GM18861 (cell line): Measurements from ENCODE around the gene ADK.
"Not testable (repeated sequence)": the region's sequence is repeated elsewhere in the genome, so short reads cannot be mapped to it uniquely, and the experiment has no call there.

Experiments used
- ATAC-seq: cut with Tn5 transposase; IDR thresholded peaks from one replicate; pipeline ENCODE4 v1.9.1; 2021; ENCODE audit not compliant: unreplicated experiment

ADK gene

GRCh38 chr10:74529205-74529604 is 378.2 kb downstream of the ADK start:
- no peak for ATAC-seq

- no peak for ATAC-seq
These were observed 380.0 kb downstream of the ADK start for GRCh38 chr10:74530981-74531380.

GRCh38 chr10:74539317-74539716 is 388.3 kb downstream of the ADK start:
- no peak for ATAC-seq

DNA sequence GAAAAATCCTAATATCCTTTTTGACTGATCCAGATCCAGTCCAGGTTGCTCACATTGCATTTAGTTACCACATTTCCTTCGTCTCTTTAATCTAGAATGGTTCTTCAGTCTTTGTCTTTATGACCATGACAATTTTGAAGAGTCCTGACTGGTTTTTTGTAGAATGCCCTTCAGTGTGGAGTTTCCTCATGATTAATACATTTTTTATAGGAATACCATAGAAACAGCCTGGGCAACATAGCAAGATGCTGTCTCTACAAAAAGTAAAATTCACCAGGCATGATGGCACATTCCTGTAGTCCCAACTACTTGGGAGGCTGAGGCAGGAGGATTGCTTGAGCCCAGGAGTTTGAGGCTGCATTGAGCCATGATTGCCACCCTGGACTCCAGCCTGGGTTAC is 390.4 kb downstream of the ADK start:
- no peak for ATAC-seq

DNA sequence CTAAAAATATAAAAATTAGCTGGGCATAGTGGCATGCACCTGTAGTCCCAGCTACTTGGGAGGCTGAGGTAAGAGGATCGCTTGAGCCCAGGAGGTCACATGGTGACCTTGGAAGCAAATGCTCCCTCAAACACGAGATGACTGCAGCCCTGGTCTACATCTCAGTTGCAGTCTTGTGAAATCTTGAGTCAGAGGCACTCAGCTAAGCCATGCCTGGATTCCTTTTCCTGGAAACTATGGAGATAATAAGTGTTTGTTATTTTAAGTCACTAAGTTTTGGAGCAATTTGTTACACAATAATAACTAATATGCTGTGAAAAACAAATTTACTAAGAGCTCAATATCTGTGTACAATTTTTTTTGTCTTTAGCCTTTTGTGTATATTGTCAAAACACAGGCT is 391.1 kb downstream of the ADK start:
- no peak for ATAC-seq

DNA sequence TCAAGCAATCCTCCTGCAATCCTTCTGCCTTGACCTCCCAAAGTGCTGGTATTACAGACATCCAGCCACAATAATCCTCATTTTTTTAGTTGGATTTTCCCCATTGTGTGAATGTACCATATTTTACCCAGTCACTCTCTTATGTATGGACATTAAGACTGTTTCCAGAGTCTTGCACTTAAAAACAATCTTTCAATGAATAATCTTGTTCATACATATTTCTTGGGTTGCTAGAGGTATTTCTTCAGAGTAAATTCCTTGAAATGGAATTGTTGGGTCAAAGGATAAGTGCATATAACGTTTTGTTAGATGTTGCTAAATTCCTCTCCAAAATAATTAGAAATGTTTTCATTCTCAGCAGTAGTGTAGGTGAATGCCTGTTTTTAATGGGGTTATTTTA is 392.3 kb downstream of the ADK start:
- ATAC-seq: no peak

DNA sequence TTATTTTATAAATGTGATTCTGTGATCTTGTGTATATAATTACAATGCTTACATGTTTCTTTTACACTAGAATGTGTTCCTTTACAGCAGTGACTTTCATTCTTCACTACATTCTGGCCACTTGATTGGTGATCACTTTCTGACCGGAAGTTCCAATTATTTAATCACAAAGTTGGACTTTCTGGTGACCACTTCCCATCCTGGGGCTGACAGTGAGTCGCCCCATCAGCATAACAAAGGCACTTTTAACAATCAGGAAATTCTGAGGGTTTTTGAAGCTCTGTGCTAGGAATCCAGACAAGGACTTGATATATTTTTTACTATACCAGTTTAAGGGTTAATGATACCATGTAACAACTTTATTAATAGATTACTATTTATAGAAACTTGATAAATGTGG is 393.1 kb downstream of the ADK start:
- ATAC-seq: no peak

GRCh38 chr10:74548676-74549075 is 397.7 kb downstream of the ADK start:
- ATAC-seq: no peak

- ATAC-seq: no peak
These were observed 405.2 kb downstream of the ADK start for GRCh38 chr10:74556072-74556705.

DNA sequence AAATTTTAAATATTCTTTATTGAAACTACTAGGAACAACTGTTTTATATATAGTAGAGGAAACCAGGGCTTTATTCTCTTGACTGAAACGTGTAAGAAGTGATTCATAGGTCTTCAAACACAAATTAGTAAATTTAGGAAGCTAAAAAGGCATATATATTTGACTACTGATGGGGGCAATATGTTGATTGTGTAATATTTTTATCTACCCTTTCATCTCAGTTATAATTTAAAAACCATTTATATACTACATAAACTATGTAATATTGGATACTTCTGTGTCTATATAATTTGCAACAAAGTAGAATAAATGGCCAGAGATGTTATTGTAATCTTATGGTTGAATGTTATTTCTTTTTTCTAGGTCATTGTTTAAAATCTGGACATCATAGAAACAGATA is 406.1 kb downstream of the ADK start:
- no peak for ATAC-seq

GRCh38 chr10:74558403-74558802 is 407.4 kb downstream of the ADK start:
- no peak for ATAC-seq

- ATAC-seq: no peak
These were observed 407.9 kb downstream of the ADK start for GRCh38 chr10:74558897-74559296.

DNA sequence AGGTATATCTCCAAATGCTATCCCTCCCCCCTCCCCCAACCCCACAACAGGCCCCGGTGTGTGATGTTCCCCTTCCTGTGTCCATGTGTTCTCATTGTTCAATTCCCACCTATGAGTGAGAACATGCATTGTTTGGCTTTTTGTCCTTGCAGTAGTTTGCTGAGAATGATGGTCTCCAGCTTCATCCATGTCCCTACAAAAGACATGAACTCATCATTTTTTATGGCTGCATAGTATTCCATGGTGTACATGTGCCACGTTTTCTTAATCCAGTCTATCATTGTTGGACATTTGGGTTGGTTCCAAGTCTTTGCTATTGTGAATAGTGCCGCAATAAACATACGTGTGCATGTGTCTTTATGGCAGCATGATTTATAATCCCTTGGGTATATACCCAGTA is 417.9 kb downstream of the ADK start:
- ATAC-seq: not testable (repeated sequence)

DNA sequence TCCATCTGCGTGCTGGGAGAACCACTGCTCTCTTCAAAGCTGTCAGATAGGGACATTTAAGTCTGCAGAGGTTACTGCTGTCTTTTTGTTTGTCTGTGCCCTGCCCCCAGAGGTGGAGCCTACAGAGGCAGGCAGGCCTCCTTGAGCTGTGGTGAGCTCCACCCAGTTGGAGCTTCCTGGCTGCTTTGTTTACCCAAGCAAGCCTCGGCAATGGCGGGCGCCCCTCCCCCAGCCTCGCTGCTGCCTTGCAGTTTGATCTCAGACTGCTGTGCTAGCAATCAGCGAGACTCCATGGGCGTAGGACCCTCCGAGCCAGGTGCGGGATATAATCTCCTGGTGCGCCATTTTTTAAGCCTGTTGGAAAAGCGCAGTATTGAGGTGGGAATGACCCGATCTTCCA is 422.5 kb downstream of the ADK start:
- ATAC-seq: not testable (repeated sequence)

DNA sequence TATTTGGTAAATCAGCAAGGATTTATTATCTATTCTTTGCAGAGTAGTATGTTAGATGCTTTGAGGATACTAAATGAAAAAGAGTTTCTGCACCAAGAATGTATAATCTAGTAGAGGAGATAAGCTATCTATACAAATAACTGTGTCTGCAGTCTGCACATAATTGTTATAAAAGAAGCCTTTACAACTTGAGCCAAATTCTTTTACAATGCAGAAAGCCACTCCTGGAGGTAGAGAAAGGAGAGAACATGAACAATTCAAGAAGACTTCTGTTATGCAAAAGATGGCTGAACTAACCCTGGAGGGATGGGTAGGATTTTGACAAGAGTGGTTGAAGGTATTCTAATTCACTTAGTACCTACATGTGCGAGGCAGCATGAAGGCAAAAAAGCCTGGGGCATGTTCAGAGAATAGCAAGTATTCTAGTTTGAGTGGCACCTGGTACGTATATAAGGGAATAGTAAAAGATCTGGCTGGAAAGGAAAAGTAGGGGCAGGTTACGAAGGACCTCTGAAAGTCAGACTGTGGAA is 424.2 kb downstream of the ADK start:
- ATAC-seq: no peak

DNA sequence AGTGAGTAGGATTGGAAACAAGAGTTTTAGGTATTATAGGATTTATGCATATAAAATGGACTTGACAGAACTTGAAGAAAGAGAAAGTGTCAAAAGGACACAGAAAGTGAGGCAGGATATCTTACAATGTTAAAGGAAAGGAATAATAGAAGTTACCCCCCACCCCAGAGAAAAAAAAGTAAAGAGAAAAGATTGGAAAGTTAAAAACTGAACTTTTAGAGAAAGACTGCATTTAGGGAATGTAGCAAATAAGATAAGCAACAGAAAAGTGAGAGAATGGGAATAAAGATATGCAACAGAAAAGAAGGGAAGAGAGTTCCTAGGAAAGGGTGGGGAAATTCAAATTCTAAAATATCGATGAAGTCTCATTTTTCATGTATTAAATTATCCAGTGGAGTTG is 424.9 kb downstream of the ADK start:
- ATAC-seq: no peak

- ATAC-seq: no peak
These were observed 425.6 kb downstream of the ADK start for GRCh38 chr10:74576586-74576985.

DNA sequence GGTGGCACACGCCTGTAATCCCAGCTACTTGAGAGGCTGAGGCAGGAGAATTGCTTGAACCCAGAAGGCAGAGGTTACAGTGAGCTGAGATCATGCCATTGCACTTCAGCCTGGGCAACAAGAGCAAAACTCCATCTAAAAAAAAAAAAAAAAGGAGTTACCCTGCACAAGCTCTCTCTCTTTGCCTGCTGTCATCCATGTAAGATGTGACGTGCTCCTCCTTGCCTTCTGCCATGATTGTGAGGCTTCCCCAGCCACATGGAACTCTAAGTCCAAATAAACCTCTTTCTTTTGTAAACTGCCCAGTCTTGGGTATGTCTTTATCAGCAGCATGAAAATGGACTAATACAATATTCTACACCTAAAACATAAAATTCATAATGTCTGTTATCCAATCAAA is 429.4 kb downstream of the ADK start:
- not testable (repeated sequence) for ATAC-seq

GRCh38 chr10:74582566-74582965 is 431.5 kb downstream of the ADK start:
- ATAC-seq: no peak

DNA sequence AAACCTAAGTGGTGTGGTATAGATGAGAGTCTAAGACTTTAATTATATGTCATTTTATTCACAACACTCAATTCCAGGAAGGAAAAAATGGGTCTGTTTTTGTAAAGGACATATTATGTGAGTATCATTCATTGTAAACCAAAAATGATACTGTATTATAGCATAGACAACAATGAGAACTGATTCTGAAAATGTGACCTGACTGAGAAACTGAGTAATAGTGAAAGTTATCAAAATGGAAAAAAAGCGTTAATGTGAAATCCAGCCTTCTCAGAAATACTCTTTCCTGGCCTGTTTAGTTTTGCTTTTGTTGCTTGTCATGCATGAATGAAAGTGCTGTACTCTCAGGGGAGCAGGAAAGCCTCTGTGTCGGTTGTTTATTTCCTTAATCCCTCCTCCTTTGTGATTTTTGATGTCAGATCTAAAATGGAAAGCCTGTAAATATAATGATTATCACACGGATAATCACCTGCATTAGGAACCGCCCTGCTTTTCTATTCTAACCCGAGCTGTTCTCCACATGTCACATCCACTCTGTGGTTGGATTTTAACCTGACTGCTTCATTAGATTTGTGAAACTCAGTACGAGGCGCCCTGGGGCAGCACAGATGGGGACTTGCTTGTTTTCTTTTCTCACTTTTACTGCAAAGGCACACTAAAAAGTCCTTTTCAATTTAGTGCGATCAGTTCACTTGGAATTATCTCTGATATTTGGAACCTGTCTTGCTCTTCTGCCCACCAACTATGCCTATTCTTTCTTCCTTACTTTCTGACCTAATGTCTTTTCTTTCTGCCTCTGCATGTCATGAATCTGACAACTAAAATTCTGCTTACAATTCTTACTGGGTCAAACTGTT is 434.4 kb downstream of the ADK start:
- peak; percentile 56 for ATAC-seq

GRCh38 chr10:74586088-74586585 is 435.1 kb downstream of the ADK start:
- ATAC-seq: peak; percentile 26
